Liver (tissue), 3 donors: ENCODE measurements around the gene CDH4.

Experiments used
- ATF3 ChIP-seq: IDR thresholded peaks from 2 replicates; pipeline ENCODE4 v1.6.1; 2016; ENCODE audit warnings: antibody characterized with exemption
- CTCF ChIP-seq: fragments of 150-350 bp; IDR thresholded peaks from 2 replicates; pipeline ENCODE4 v1.5.1; 2017; ENCODE audit warnings: improper control_type of control experiment, low read depth, low read length; ENCODE audit not compliant: missing input control
- EGR1 ChIP-seq, 2 donors: IDR thresholded peaks; 2 replicates each; pipeline ENCODE4 v1.6.1; 2016 to 2018; ENCODE audit warnings: antibody characterized with exemption in 2 of 2, low read depth in 2 of 2
- GABPA ChIP-seq, 2 donors: IDR thresholded peaks in 1 of 2; conservative IDR thresholded peaks in 1 of 2; 2 replicates each; pipeline ENCODE4 v1.6.1; 2016; ENCODE audit warnings: antibody characterized with exemption in 2 of 2, mild to moderate bottlenecking in 1 of 2, moderate library complexity in 1 of 2
- HNF4G ChIP-seq: IDR thresholded peaks from 2 replicates; pipeline ENCODE4 v1.6.1; 2016; ENCODE audit warnings: antibody characterized with exemption
- JUND ChIP-seq, 2 donors: IDR thresholded peaks; 2 replicates each; pipeline ENCODE4 v1.6.1; 2016; ENCODE audit warnings: antibody characterized with exemption in 2 of 2
- MAX ChIP-seq: IDR thresholded peaks from 2 replicates; pipeline ENCODE4 v1.6.1; 2016; ENCODE audit warnings: antibody characterized with exemption
- NR2F2 ChIP-seq: IDR thresholded peaks from 2 replicates; pipeline ENCODE4 v1.6.1; 2016; ENCODE audit warnings: antibody characterized with exemption
- RAD21 ChIP-seq, 2 donors: IDR thresholded peaks; 2 replicates each; pipeline ENCODE4 v1.6.1; 2016; ENCODE audit warnings: antibody characterized with exemption in 2 of 2, mild to moderate bottlenecking in 2 of 2
- REST ChIP-seq: IDR thresholded peaks from 2 replicates; pipeline ENCODE4 v1.6.1; 2016; ENCODE audit warnings: antibody characterized with exemption, mild to moderate bottlenecking
- RXRA ChIP-seq, 2 donors: IDR thresholded peaks; 2 replicates each; pipeline ENCODE4 v1.6.1; 2017 to 2018; ENCODE audit warnings: antibody characterized with exemption in 2 of 2, mild to moderate bottlenecking in 1 of 2
- SP1 ChIP-seq: IDR thresholded peaks from 2 replicates; pipeline ENCODE4 v1.6.1; 2018; ENCODE audit warnings: antibody characterized with exemption, mild to moderate bottlenecking
- TAF1 ChIP-seq: conservative IDR thresholded peaks from 2 replicates; pipeline ENCODE4 v1.6.1; 2016; ENCODE audit warnings: antibody characterized with exemption, mild to moderate bottlenecking
- YY1 ChIP-seq: IDR thresholded peaks from 2 replicates; pipeline ENCODE4 v1.6.1; 2016; ENCODE audit warnings: antibody characterized with exemption, mild to moderate bottlenecking
- donor health status: healthy.
- donor health status: healthy.

GRCh38 chr20:61846741-61847419 is 594.8 kb downstream of the CDH4 start:
- TF ChIP-seq CTCF (no peak), ATF3 (no peak), YY1 (no peak), EGR1 (IDR thresholded peaks at IDR 0.05; ENCODE audit: low read depth in 2 of 2) (no peak), JUND (IDR thresholded peaks at IDR 0.05) (no peak), MAX (no peak), RAD21 (IDR thresholded peaks at IDR 0.05) (no peak), NR2F2 (no peak), TAF1 (no peak), SP1 (no peak), HNF4G (no peak), GABPA (IDR thresholded peaks at IDR 0.05 in 1 of 2, conservative IDR thresholded peaks at IDR 0.05 in 1 of 2) (no peak), REST (no peak), RXRA (IDR thresholded peaks at IDR 0.05) (no peak)
